ENCODE results near the gene NEURL1.
"Not testable (repeated sequence)": the region's sequence is repeated elsewhere in the genome, so short reads cannot be mapped to it uniquely, and the experiment has no call there.

NEURL1 gene

DNA sequence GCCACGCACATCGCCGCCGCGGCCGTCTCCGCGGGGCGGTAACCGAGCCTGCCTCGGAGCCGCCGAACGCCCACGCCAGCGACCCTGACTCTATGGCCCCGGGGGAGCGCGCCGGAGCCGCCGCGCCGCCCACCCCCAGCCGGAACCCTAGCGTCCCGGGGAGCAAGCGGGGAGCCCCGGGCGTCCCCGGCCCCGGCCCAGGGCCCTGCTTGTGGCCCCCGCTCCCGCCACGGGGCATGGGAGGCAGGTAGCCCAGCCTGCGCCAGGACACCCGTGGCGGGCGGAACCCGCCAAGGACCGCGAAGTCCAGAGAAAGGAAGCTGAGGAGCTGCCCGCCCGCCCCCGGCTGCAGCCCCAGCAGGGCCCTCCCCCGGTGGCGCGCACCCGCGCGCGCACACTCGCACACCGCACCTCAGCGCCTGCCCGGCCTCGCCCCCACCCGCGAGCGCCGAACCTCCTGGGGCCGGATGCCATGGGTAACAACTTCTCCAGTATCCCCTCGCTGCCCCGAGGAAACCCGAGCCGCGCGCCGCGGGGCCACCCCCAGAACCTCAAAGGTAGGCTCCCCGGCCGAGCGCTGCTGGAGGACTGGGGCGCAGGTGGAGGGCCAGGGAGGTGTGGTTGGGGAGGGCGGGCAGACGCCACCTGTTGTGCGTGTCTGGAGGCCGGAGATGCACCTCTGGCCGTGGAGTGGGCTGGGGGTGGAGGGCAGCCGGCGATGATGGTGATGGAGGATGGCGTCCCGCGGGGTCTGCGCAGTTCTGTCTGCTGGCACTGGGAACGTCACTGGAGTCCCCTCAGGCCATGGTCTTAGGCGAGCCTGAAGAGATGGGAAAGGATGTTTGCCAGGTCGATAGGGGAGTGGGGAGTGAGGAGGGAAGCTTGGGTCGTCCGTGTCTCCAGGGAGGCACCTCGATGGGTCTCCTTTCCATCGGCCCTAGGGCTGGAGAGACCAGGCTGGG, 692 bp downstream of the NEURL1 start:
- DNase-seq, result peak in 2 of 3 experiments; percentile 55 to 70

DNA sequence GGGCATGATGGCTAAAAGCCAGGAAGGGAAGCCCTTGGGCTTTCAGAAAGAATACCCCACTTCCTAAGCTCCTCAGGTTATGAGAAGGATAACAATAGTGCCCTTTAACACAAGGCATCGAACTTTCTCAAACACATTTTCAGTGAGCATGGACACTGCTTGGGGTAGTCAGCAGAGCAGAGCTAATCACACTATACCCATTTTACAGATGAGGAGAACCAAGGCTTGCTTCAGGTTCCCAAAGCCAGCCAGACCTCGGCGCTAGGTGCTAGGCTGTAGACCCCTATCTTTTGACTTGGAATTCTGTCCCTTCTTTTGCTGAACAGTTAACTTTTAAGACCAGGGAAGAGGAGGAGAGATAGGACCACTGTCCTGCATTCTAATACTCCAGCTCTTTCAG, 1.8 kb downstream of the NEURL1 start:
- DNase-seq, result no peak

DNA sequence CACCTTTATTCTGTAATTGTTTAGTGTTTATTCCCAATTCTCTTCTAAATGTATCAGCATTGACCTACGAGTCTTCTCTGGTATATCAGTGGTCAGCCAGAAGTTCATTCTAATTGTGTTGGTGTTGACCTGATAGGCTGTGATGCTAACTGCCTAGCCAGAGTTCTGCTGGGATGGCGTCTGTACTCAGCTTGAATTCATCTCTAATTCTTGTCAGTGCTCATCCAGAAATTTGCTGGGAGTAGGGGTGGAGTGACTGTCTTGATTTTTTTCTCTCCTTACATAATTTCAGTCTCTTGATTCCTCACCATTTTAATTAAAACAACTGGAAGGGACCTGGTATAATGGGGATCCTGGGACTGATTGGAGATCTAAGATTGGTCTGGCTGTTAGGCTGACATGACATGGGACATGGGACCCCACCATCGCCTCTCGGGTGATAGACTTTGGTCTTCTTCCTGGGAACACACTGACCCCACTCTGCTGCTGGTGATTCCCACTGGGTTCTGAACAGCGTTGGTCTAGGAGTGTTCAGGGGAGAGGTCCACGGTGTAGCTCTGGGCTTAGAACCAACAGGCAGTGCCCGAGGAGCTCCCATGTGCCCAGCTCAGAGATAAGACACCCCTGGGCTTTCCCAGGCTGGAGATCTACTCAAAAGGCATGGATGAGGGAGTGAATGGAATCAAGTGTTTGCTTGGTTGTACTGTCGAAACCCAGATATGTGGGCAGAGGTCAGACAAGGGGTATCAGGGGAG, 3.8 kb downstream of the NEURL1 start:
- DNase-seq, result no peak

DNA sequence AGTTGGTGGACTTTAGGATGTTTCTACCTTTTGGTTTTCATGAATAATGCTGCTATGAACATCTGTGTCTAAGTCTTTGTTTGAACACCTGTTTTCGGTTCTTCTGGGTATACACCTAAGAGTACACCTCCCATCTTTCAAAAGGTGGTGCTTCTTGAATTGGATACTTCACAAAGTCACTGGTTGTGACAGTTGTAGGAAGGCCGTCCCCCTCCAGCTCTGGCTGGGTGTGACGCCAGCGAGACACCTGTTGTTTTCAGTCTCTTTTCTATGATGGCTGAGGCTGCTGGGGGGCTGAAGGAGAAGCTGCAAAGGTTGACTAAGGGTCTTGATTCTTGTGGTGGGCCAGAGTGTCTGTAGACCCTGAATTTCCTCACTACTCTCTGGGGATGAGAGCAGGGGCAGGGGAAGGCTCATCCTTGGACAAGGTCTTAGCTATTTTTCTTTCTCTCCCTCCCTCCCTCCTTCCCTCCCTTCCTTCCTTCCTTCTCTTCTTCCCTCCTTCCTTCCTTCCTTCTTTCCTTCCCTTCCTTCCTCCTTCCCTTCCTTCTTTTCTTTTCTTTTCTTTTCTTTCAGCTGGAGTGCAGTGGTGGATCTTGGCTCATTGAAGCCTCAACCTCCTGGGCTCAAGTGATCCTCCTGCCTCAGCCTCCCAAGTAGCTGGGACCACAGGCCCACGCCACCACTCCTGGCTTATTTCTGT, 5.6 kb downstream of the NEURL1 start:
- DNase-seq, result peak in 1 of 3 experiments; percentile 73

DNA sequence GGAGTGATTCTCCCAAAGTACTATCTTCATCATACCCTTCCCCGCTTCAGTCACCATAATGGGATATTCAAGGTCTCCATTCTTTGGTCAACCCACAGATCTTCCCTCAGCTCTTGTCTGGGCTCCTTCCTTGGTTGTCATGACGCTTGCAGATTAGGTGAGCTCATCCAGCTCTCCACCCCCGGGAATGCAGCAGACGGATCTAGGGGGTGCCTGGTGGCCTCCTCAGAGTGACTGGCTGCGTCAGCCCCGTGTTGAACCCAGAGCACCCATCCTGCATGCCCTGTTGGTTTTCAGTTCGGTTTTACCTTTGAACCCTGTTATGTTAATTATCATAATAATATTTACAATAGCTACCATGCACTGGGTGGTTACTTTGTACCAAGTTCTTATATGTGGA, 6.4 kb downstream of the NEURL1 start:
- DNase-seq, result no peak

DNA sequence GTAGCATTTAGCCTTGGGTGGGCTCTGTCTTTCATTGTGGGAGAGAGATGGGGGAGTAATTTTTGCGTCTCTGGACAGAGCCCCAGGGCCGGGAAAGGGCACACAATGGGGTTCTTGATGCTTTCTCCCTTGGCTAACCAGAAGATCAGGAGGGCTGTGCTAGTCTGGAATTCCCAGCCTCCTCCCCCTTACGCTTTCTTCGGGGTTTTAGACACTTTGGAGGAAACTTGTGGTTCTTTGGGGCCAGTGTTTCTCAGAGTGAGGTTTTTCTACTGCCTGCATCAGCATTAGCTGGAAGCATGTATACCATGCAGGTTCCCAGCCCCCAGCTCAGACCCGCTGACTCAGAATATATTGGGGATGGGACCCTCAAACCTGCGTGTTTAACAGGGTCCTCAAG, 7.0 kb downstream of the NEURL1 start:
- DNase-seq, result no peak

DNA sequence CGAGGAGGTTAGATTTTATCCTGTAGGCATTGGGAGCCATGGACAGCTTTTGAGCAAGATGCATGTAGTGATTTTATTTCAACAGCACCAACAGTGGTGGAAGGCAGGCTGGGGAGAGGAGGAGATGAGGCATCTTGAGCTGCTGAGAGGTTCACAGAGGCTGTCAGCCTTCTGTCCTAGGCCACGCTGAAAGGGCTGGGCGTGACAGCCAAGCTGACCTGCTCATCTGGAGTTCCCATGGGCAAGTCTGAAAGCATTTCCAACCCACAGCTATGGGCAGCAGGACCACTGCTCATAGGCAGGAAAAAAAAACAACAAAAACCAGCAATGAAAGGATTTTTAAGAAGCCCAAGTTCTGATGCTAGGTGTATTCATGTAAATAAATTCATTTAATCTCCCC, 7.7 kb downstream of the NEURL1 start:
- peak in 1 of 3 experiments; percentile 25 for DNase-seq

DNA sequence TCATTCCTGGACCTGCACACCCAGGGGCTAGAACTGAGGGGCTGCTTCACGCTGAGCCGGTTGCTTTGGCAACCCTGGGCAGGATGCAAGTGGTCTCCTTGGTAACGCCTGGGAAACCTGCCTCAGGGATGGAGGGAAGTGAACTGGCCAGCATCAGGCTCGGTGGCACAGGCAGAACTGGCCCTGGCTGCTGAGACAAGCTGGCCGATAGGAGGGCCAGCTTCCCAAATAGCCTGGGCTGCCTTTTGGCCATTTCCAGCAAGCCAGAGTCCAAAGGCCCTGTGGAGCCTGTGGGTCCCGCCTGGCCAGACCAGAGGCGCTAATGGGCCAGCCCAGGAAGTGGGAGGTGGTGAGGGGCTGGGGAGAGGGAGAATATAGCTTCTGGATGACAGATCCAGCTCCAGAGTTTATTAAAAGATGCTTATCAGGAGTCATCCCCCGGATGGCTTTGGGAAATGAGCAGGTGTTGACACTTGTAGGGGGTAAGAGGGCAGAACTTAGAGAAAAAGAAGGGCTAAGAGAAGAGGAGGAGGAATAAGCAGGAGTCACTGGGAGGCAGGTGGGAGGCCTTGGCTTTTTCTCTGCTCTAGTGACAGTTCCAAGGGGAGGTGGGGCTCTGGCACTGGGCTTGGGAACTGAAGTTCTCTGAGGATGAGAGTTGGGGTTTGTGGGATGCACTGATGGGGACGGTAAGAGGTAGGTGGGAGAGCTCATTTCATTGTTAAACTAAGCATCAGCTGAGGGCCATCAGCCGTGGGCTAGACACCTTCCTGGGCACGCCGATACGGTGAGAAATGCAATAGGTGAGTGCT, 9.6 kb downstream of the NEURL1 start:
- peak in 2 of 3 experiments; percentile 73 to 91 for DNase-seq

DNA sequence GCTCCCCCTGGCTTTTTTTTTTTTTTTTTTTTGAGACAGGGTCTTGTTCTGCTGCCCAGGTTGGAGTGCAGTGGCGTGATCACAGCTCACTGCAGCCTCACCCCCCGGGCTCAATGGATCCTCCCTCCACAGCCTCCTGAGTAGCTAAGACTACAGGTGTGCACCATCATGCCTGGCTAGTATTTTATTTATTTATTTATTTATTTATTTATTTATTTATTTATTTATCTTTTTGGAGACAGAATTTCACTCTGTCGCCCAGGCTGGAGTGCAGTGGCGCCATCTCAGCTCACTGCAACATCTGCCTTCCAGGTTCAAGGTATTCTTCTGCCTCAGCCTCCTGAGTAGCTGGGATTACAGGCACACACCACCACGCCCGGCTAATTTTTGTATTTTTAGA, 10.3 kb downstream of the NEURL1 start:
- not testable (repeated sequence) for DNase-seq

DNA sequence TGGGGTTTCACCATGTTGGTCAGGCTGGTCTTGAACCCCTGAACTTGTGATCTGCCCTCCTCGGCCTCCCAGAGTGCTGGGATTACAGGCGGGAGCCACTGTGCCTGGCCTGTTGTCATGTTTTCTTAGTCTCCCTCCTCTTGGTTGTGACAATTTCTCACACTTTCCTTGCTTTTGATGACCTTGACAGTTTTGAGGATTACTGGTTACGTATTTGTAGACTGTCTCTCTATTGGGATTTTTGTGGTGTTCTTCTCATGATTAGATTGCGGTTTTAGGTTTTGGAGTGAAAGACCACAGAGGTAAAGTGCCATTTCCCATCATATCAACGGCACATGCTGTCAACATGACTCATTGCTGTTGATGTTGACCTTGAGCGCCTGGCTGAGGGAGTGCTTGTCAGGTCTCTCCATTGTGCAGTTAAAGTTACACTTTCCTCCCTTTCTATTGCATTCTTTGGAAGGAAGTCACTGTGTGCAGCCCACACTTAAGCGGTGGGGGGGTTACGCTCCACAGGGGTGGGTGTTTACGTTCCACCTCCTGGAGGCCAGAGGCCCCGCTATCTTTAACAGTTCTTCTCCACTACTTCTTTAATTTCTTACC, 10.8 kb downstream of the NEURL1 start:
- DNase-seq, result peak in 2 of 3 experiments; percentile 14 to 40

DNA sequence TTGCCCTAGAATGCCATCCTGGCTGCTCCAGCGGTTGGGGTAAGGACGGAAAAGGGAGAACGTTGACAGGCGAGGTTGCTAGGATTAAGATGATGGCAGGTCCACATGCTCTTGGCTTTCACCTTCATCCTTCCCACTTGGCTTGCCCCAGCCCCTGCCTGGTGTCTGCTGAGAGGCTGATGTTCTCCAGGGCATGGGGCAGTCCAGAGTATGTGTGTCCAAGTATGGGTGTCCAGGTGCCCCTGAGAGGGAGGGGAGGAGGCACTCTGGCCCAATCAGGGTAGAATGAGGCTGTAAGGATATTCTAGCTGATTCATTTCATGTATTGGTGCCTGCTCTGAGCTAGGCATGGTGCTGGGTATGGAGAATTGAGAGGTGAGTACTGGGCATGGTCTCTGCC, 12.6 kb downstream of the NEURL1 start:
- no peak for DNase-seq

DNA sequence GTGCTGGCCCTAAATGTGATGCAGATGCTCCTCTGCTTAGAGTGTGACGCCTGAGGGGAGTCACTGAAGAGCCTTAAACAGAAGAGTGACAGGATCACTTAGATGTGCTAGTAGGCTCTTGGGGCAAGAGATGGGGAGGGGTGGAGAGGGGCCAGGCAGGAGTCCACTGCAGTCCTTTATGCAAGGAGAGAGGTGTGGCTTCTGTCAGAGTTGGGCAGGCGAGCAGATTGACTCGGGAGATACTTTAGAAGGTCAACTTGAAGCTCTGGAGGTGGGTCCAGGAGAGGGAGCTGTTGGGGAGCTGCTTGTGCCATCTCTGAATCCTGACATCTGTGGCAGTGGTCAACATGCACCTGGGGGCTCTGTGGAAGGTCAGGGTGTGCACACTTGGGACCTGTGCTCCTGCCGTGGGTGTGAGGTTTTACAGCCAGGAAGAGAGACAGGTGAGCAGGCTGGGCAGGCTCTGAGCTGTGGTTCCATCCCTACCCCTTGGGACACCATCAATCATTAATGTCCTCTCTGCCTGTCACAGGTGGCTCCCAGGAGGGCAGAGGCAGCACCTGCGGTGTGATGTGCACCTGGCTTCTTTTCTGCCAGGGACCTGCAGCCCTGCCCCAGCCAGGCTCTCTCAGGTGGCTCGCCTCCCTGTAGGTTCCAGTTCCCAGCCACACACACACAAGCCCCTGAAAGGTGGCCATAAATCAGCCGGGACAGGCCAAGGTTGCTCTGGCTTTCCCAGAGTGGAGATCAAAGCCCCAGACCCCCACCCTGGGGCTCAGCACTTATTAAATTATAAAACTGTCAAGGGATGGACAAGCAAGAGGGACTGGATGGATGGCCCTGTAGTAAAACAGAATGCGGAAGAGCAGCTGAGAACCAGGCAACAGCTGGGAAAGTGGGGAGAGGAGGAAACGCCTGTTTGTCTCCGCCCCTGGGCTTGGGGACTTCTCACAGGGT, 14.0 kb downstream of the NEURL1 start:
- peak; percentile 81 to 93 (median 81) for DNase-seq

DNA sequence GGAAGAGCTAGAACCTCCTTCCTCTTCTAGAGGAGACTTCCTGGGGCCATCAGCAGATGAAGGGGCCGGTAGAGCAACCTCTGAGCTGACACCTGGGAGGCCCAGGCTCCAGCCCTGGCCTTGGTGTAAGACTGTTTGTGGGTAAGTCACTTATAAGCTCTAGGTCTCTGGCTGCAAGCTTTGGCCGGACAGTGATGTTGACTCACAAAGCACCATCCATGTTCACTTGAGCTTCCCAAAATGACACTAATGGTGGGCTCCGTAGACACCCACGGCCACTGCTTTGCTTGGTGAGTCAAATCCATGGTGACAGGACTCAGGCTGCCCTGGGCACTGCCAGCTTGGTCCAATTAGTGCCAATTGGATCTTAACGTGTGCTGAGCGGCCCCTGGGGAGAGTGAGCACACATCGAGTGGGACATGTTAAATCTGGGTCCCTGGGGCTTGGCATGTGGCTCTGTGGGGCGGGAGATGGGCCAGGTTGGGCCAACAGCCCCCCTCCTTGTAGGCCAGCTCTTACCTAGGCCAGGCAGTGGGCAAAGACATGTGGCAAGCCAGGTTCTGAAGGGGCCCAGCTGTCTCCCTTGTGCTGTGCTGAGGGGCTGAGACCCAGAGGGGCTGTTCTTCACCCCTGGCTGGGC, 16.7 kb downstream of the NEURL1 start:
- no peak for DNase-seq

DNA sequence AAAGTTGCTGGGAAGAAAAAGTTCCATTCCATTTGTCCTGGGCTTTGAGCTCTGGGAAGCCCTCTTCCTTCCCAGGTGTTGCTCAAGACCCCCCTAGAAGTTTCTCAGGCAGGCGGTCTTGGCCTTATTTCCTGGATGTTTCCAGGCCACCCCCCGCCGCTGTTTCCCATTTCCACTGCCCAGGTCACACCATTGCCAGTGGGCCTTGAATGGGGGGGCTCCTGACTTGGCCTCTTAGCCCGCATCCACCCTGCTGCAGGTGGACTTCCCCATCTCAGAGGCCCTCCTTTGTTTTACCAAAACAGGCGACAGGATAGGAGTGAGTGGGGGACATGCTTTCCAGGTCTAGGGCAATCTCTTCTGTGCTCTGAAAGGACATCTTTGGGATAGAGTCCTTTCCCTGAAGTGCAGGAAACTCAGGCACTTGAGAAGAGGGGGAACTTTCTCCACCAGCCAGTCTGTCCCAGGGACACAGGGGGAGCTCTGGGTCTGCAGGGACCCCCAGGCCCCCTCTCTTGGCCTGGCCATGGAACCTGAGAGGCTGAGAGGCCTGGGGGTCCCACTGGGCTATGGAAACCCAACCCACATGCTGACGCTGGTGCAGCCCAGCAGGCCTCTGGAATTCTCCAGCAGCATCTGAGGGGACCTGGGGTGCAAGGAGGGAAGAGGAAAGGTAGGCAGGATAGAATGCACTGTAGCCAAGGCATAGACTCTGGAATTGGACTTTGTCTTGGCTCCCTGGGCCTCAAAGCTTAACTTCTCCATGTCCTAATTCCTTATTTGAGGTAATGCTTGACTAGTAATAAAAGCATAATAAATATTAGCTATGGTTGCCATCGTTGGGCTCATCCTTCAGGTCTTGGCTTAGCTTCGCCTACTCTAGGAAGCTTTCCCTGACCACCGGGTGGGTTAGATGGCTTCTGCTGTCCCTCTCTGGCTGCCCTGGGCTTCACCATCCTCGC, 17.6 kb downstream of the NEURL1 start:
- no peak for DNase-seq

DNA sequence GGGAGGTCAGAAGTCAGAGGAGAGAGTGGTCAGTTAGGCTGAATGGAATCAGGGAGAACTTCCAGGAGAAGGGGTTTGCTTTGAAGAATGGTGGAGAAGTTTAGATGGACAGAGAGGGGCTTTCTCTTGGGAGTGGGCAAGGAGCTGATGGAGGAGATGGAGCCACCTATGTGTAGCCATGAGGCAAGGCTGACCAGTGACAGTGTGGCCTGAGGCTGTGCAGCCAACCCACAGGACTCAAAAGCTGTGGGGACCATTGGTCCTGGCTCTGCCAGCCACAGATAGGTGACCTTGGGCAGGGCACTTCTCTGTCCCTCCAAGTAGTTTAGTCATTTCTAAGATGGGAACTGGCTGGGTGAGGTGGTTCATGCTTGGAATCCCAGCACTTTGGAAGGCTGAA, 18.7 kb downstream of the NEURL1 start:
- DNase-seq, result no peak

DNA sequence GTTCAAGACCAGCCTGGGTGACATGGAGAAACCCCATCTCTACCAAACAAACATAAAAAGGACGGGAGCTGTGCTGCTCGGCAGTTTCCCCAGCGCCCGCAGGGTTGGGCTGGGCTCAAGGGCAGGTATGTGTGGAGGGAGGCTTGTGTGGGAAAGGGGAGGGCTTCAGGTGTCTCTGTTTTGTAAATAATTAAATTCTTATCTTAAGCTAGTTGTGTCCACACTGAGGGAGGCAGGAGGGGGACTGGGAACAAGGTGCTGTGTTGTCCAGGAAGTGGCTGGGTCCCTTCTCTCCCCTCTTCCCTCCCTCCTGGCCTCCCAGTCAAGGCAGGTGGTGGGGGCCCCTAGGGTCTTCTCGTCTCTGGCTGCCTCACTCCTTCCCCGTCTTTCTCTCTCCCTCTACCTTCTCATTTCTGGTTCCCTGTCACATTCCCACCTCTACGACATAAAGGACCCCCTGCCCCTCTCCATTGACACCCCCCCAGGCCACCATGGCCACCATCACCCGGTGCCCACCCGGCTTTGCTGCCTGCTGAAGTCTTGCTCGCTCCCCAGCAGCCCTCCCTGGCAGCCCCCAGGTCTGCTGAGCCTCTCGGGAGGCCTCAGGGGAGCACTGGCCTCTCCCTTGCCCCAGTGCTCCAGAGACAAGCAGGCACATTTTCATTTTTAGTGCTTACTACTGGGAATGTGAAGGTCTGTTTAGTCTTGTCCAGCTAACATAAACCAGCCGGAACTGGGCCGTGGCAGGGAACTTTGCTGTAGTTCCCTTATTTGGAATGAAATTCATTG, 19.3 kb downstream of the NEURL1 start:
- no peak for DNase-seq

DNA sequence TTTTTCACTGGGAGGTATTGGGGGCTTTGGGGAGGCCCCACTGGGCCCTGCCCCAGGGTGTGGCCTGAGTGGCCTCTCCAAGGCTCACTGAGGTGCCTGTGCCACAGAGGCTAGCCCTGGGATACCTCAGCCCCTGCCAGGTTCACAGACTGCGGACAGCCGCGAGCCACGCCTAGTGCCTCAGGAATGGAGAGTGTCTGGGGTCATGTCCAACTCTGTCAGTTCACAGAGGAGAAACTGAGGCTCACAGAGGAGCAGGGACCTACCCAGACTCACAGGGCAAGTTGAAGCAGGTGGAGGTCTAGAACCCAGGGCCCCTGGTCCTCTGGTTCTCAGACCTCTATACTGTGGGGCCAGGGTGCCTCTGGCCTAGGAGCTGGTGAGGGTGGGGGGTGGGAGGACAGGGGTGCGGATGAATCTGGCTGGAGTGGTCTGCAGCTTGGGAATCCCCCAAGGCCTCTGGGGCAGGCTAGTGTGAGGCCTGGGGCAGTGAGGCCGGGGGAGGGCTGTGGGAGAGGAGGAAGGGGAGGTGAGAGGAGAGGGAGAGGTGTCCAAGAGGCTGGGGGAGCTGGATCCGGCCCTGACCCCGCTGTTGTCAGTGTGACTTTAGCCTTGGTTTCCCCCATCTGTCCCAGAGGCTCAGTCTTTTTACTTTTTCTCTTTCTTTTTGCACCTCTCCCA, 20.0 kb downstream of the NEURL1 start:
- no peak for DNase-seq

DNA sequence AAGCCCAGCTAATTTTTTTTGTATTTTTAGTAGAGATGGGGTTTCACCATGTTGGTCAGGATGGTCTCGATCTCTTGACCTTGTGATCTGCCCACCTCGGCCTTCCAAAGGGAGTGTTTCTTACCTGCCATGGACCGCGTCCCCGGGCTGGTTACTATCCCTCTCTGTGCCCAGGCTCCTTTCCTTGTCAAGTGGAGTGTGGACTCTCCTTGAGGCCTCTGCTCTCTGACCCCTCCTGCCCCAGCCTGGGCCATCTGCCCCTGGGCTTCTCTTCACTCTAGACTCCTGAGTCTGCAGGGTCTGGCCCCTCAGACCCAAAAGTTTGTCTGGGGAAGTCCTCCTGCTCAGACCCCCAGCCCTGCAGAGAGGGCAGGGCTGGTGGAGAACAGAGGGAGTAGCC, 20.7 kb downstream of the NEURL1 start:
- no peak for DNase-seq
